ENCODE results near the gene TCEAL6. TPM values are rescaled to one million over a fixed set of nuclear protein-coding genes. Genes with fewer than 3 reads are reported as not detected.
A peak's percentile ranks its signal among the peaks of the same experiment; 100 is the strongest.
"Not testable (repeated sequence)": the region's sequence is repeated elsewhere in the genome, so short reads cannot be mapped to it uniquely, and the experiment has no call there.

Gene TCEAL6
- total RNA-seq, 4 donors from 2014 or later = not detected

DNA sequence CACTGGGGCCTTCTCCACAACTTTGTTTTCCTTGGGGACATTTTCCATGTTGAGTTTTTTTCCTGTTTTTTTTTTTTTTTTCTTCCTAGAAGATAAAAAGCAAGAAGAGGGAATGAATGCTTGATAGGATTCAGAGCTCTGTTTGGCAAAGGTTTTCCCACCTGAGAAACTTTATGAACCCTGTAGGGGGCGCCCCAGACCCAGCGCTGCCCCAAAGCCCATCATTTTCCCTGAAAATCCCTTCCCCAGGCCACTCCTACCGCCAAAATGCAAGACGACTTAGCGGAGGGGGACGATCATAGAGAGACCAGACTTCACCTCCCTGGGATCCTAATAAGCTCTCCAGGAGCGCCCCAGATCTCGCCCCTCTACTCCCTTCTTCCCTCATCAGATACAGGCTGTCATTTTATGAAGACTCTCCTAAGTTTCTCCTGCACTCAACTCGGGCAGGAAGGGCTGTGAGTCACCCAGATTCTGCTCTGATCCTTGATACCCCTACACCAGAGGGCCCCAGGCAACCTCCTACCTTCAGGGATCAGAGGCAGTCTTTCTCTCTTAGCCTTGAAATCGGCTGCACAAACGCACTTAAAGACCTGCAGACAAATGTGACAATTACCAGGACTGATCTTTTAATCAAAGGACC lies 12.1 kb upstream of the TCEAL6 start:
- 25% methylated on average over 11 of the region's 11 CpGs; no CpG with 5 or more reads in 1 of the 2 donors for WGBS, 2 donors (ENCODE audit: low coverage in 1 of 2)
- Histone ChIP-seq H3K27me3 (no peaks in the 10 kb centered on the region), H3K4me3 (no peak overlapping the region), H3K27ac (no peak overlapping the region), H3K36me3 (no peaks in the 10 kb centered on the region), H3K9me3 (no peaks in the 10 kb centered on the region), H3K4me1 (no peaks in the 10 kb centered on the region)
- TF ChIP-seq CTCF (IDR thresholded peaks at IDR 0.05) (peak in 1 of 5 experiments; percentile 28), POLR2A (IDR thresholded peaks at IDR 0.05) (no peak)
- intact Hi-C loops (cut with DNase I; ENCODE audit: low total_unique reads) = no loop called here
- in situ Hi-C loops (cut with MboI; ENCODE audit: low pct_ligation_motif_present in 1 of 4, low pct_unique_long_range_greater_than_20kb in 1 of 4, low sequenced_read_pairs in 3 of 4) = no loop called here
- peak; percentile 9 for DNase-seq

DNA sequence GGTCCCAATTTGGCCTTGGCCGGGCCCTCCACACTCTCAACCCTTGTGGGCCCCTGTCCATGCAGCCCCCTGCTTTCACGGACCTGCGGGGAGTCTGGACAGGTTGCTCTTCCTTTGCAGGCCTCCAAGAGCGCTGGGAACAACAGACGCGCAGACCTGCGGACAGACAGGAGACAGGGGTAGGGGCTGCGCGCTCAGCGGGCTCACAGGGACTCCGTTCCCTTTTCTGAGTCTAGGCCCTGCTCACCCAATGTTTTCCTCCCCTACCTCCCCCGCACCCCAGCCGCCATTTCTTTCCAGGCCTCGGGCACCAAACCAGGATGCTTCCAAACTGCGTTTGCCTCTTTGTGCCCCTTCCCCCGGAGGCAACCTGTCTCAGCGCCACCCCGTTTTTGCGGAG lies 650 bp downstream of the TCEAL6 start:
- intact Hi-C loops (cut with DNase I; ENCODE audit: low total_unique reads); H3K36me3 ChIP-seq; H3K27ac ChIP-seq; H3K4me1 ChIP-seq; H3K9me3 ChIP-seq; H3K27me3 ChIP-seq; DNase-seq; in situ Hi-C loops (cut with MboI; ENCODE audit: low pct_ligation_motif_present in 1 of 4, low pct_unique_long_range_greater_than_20kb in 1 of 4, low sequenced_read_pairs in 3 of 4); H3K4me3 ChIP-seq: not testable (repeated sequence)
- WGBS, 2 donors (ENCODE audit: low coverage in 1 of 2) = 66% methylated on average over 19 of the region's 19 CpGs; no CpG with 5 or more reads in 1 of the 2 donors

GRCh38 chrX:102140876-102141275 lies 1.4 kb downstream of the TCEAL6 start:
- H3K36me3 ChIP-seq; in situ Hi-C loops (cut with MboI; ENCODE audit: low pct_ligation_motif_present in 1 of 4, low pct_unique_long_range_greater_than_20kb in 1 of 4, low sequenced_read_pairs in 3 of 4); H3K27ac ChIP-seq; intact Hi-C loops (cut with DNase I; ENCODE audit: low total_unique reads); H3K4me1 ChIP-seq; H3K27me3 ChIP-seq; DNase-seq; H3K9me3 ChIP-seq; H3K4me3 ChIP-seq: not testable (repeated sequence)
- WGBS, 2 donors (ENCODE audit: low coverage in 1 of 2) = 60 to 76% methylated on average over 11 to 16 of the region's 16 CpGs

GRCh38 chrX:102138064-102138463 lies 4.2 kb downstream of the TCEAL6 start:
- Histone ChIP-seq H3K9me3 (no peaks in the 10 kb centered on the region), H3K4me1 (no peaks in the 10 kb centered on the region), H3K27ac (no peak overlapping the region), H3K4me3 (no peak overlapping the region), H3K27me3 (peaks cover 7% of the 10 kb centered on the region), H3K36me3 (no peaks in the 10 kb centered on the region)
- TF ChIP-seq POLR2A (IDR thresholded peaks at IDR 0.05) (no peak), CTCF (IDR thresholded peaks at IDR 0.05) (no peak), POLR2AphosphoS5 (IDR thresholded peaks at IDR 0.05) (no peak), EP300 (IDR thresholded peaks at IDR 0.05; ENCODE audit: low read depth) (no peak)
- intact Hi-C loops (cut with DNase I; ENCODE audit: low total_unique reads) = no loop called here
- 60 to 66% methylated on average over 1 to 4 of the region's 4 CpGs for WGBS, 2 donors (ENCODE audit: low coverage in 1 of 2)
- in situ Hi-C loops (cut with MboI; ENCODE audit: low pct_ligation_motif_present in 1 of 4, low pct_unique_long_range_greater_than_20kb in 1 of 4, low sequenced_read_pairs in 3 of 4) = no loop called here
- DNase-seq = no peak

GRCh38 chrX:102129473-102129872 lies 12.8 kb downstream of the TCEAL6 start:
- no peak for DNase-seq
- intact Hi-C loops (cut with DNase I; ENCODE audit: low total_unique reads) = no loop called here
- no peak overlapping the region for H3K4me3 ChIP-seq
- no peak overlapping the region for H3K27ac ChIP-seq
- no peaks in the 10 kb centered on the region for H3K36me3 ChIP-seq
- H3K9me3 ChIP-seq = no peaks in the 10 kb centered on the region
- H3K4me1 ChIP-seq = no peaks in the 10 kb centered on the region
- H3K27me3 ChIP-seq = no peaks in the 10 kb centered on the region
- TF ChIP-seq EP300 (IDR thresholded peaks at IDR 0.05; ENCODE audit: low read depth) (no peak), CTCF (IDR thresholded peaks at IDR 0.05) (peak in 1 of 5 experiments; percentile 12)
- in situ Hi-C loops (cut with MboI; ENCODE audit: low pct_ligation_motif_present in 1 of 4, low pct_unique_long_range_greater_than_20kb in 1 of 4, low sequenced_read_pairs in 3 of 4) = no loop called here
- 21 to 40% methylated on average over 1 of the region's 1 CpG for WGBS, 2 donors (ENCODE audit: low coverage in 1 of 2)

Data from transverse colon (tissue), 4 donors.